Uterus (tissue), 2 donors: ENCODE data around the gene KCNA3.

ENCODE experiments used
- POLR2A ChIP-seq, 2 donors: fragments of 450-650 bp; IDR thresholded peaks; one replicate each; pipeline ENCODE4 v1.6.1; 2016; ENCODE audit warnings: antibody characterized with exemption in 2 of 2, mild to moderate bottlenecking in 1 of 2, moderate library complexity in 1 of 2
- TF ChIP-seq, protein P1 (sequence below), 4 experiments: fragments of 200-600 bp in 2 of 4; fragments of 450-650 bp in 2 of 4; sonication (generic) in 2 of 4; IDR thresholded peaks; one replicate each; pipeline ENCODE4 v1.5.1; 2016 to 2019; ENCODE audit warnings: antibody characterized with exemption in 4 of 4, mild to moderate bottlenecking in 2 of 4, moderate library complexity in 1 of 4

DNA sequence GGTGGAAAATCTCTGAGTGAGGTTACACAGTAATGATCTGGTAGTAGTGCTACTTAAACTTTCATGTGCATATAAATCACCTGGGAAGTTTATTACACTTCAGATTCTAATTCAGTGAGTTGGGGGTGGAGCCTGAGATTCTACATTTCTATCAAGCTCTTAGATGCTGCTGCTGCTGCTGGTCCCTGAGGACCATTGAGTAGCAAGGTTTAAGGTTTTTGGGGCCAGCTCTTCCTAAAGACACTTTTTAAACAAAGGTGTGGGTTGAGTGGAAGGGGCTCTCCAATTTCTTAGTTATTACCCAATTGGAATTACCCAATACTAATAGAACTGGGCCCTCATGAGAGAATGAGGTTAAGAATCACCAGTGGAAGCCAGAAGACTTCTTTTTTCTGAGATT lies 29.5 kb downstream of the KCNA3 start:
- TF ChIP-seq, protein P1, sequence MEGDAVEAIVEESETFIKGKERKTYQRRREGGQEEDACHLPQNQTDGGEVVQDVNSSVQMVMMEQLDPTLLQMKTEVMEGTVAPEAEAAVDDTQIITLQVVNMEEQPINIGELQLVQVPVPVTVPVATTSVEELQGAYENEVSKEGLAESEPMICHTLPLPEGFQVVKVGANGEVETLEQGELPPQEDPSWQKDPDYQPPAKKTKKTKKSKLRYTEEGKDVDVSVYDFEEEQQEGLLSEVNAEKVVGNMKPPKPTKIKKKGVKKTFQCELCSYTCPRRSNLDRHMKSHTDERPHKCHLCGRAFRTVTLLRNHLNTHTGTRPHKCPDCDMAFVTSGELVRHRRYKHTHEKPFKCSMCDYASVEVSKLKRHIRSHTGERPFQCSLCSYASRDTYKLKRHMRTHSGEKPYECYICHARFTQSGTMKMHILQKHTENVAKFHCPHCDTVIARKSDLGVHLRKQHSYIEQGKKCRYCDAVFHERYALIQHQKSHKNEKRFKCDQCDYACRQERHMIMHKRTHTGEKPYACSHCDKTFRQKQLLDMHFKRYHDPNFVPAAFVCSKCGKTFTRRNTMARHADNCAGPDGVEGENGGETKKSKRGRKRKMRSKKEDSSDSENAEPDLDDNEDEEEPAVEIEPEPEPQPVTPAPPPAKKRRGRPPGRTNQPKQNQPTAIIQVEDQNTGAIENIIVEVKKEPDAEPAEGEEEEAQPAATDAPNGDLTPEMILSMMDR (IDR thresholded peaks at IDR 0.05): no peak
- TF ChIP-seq POLR2A (IDR thresholded peaks at IDR 0.05): no peak
